ENCODE measurements around the gene DNMT3A.

The DNMT3A gene

GRCh38 chr2:25372405-25373268, 30.9 kb upstream of the DNMT3A start:
- DNase-seq (ENCODE audit: low spot score), result no peak

GRCh38 chr2:25371253-25372241, 29.8 kb upstream of the DNMT3A start:
- DNase-seq (ENCODE audit: low spot score), result no peak

DNA sequence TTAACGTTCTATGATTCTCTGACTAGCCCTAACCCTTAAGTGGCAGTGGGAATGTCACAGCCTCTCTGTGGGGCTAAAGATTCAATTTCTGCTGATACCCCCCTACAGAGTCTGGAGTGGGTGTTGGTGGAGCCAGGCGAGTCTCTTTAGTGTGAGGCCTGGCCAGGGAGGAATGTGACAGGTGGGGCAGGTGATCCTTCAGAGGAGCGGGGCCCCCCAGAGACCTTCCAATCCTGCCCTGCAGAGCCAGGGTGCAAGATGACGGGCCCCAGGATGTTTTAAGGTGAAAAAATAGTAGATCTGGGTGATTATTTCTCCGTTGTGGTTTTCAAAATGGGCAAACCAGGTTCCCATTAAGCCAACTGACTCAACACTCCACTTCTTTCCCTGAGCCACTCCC, 28.2 kb upstream of the DNMT3A start:
- no peak for DNase-seq (ENCODE audit: low spot score)

DNA sequence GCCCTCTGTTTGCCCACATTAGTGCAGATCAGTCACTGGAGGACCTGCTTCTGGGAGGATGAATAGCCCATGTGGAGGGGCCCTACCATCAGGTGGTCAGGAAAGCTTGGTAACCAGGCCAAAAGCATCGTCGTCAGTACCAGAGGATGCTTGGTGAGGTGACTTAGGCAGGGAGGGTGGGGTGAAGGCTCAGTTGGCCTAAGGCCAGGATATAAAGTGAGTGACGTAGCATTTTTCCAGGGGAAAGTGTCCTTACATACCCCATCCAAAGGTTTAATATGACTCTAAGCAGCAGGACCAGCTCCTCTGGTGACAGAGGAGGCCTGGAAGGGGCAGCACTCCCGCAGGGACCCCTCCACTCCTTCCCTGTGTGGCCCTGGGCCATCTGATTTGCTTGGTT, 27.7 kb upstream of the DNMT3A start:
- DNase-seq (ENCODE audit: low spot score), result no peak

DNA sequence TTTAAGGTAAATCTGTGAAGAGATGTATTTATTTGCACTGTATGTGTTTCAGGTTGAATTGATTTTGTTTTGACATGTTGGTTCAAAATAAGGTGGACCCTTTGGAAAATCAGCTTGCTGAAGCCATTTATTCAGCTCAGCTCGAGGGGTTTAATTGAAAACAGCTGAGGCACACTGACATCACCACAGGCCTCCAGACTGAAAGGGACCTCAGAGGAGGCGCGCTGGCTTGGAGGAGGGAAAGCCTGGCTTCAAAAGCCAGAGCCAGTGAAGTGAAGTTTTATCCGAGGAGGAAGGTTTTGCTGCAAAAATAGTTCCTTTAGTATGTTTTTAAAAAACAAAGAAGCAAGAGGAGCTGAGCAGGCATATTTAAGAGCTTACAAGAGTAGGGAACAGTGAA, 26.9 kb upstream of the DNMT3A start:
- DNase-seq (ENCODE audit: low spot score), result no peak

GRCh38 chr2:25367296-25367695, 25.6 kb upstream of the DNMT3A start:
- no peak for DNase-seq (ENCODE audit: low spot score)

GRCh38 chr2:25366629-25367028, 24.9 kb upstream of the DNMT3A start:
- no peak for DNase-seq (ENCODE audit: low spot score)

DNA sequence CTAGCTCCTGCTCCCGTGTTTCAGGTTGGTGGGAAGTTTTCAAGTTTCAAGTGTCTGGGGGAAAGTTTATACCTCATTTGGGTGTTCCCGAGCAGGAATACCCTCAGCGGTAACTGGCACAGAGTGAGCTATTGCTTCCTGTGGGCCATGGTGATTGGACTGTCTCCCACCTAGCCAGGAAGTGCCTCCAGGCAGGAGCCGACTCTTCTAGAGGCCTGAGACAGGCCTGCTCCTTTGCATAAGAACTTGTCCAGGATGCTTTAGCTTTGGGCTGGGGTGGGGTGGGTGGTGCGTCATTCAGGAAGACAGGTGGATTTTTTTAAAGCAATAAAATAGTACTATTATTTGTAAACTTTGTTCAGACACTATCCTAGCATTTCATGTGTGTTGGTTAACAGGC, 23.5 kb upstream of the DNMT3A start:
- no peak for DNase-seq (ENCODE audit: low spot score)

DNA sequence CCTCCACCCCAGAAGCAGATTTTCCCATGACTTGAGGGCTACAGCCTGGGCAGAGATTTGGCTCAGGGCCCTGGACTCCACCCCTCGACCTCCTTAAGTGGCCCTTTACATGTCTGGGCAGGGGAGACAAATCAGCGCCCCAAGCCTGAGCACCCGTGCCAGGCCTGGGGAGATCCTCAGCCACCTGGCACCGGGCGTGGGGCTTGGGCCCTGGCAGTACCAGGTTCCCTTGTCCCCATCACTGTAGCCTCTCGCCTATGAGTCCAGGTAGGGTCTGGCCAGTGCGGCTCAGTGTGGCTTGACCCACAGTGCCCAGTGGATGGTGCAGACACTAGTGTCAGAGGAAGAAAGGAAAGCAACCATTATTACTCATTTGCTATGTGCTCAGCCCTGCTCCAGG, 22.0 kb upstream of the DNMT3A start:
- DNase-seq (ENCODE audit: low spot score), result no peak

DNA sequence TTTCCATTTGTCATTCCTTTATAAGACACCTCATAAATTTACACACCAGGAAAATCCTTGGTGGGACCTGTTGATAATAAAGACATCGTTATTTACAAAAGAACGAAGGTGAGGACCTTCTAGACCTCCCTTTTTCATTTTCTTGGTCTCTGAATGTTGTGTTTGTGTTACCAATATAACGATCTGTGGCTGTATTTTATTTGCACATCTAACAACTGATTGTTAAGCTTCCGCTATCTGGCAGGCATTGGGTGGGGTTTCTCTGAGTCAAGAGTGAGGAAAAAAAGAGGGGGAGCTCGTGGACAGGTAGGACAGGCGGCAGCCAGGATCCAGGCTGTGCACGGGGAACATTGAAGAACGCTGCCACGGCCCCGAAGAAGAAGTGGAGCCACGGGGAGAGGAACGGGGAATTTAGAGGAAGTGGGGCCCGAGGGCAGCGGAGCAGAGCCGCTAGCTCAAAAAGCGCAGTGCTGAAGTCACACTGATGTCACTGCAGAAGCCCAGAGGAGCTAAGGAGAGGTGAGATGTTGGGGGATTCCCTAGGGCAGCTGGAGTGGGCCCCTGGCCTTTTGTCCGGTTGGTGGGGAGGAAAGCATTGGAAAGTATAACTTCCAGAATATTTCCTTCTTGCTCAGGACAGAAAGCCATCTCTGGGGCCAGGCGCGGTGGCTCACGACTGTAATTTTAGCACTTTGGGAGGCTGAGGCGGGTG, 20.9 kb upstream of the DNMT3A start:
- no peak for DNase-seq (ENCODE audit: low spot score)

- DNase-seq (ENCODE audit: low spot score), result peak; percentile 93
These were observed 20.3 kb upstream of the DNMT3A start for GRCh38 chr2:25362049-25362433.

GRCh38 chr2:25361261-25362048, 19.7 kb upstream of the DNMT3A start:
- no peak for DNase-seq (ENCODE audit: low spot score)

DNA sequence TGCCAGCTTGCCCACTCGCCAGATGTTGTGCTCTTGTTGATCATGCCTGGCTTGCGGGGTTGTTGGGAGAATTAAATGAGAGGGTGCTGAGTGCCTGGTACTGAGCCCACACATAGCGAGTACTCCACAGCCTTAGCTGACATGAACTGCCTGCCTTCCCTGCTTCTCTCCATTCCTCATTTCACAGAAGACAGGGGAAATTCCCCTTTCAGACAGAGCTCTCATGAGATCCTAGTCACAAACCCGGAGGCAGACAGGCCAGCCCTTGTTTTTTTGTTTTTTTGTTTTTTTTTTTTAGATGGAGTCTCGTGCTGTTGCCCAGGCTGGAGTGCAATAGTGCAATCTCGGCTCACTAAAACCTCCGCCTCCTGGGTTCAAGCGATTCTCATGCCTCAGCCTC, 17.1 kb upstream of the DNMT3A start:
- DNase-seq (ENCODE audit: low spot score), result no peak

GRCh38 chr2:25358249-25358815, 16.6 kb upstream of the DNMT3A start:
- no peak for DNase-seq (ENCODE audit: low spot score)

GRCh38 chr2:25356088-25356487, 14.4 kb upstream of the DNMT3A start:
- no peak for DNase-seq (ENCODE audit: low spot score)

GRCh38 chr2:25355270-25355669, 13.5 kb upstream of the DNMT3A start:
- DNase-seq (ENCODE audit: low spot score), result no peak

DNA sequence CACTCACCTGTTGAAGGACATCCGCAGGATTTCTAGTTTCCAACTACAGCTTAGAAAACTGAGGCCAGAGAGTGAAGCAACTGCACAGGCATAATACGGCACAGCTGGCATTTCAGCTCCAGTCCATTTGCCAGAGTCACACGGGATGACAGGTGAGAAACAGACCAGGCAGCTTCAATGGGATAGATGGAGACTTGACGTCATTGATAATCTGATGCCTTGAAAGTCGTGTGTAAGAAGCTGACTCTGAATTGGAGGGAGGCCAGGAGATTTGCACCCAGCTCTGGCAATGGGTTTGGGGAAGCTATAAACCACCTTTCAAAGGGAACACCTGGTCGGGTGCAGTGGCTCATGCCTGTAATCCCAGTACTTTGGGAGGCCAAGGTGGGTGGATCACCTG, 12.4 kb upstream of the DNMT3A start:
- no peak for DNase-seq (ENCODE audit: low spot score)

- no peak for DNase-seq (ENCODE audit: low spot score)
These were observed 7.7 kb upstream of the DNMT3A start for GRCh38 chr2:25349397-25349796.

DNA sequence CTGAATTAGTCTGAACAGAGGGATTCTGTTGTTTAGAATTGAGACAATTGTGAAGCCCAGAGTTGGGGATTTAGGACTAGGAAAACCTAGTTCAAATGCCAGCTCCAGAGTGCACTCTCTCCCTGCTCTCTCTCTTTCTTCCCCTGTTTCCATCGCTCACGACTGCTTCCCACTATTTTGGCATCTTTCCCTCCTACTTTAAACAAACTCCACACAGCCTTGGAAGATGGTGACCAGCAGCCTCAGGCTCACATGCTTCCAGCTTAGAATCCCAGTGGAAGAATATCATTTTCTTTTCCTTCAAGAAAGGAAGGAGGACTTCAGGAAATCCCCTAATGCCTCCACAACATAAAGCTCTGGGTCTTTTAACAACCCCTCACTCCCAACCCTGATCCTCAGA, 6.1 kb upstream of the DNMT3A start:
- no peak for DNase-seq (ENCODE audit: low spot score)

- no peak for DNase-seq (ENCODE audit: low spot score)
These were observed 5.6 kb upstream of the DNMT3A start for GRCh38 chr2:25347205-25347815.
